ENCODE measurements around the gene TMEM123.

DNA sequence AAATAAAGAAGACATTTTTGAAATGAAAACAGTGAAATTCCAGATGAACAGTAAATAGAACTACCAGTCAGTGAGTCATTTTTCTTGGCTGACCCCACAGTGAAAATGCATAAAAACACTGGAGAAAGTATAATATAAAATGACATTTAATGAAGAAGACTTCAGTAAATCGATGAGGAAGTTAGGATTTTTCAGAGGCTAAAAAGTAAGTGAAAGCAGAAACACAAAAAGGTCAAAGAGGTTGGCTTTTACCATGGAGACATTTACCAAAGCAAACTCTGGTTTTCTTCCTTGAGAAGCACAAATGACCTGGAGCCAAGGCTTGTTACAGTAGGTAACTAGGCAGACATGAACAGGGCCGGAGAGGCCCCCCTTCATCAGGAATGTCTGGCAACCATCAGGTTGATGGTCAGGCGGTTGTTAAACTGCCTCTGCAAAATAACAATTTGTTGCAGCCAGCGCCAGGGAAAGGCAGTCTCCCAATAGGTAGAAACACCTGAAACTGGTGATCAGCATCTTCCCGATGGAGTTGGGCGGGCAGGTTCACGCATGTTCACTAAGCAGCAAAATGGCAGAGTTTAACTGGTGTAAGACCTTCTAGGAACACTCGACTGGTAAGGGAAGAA is 16.7 kb upstream of the TMEM123 start:
- TF ChIP-seq, protein P1, sequence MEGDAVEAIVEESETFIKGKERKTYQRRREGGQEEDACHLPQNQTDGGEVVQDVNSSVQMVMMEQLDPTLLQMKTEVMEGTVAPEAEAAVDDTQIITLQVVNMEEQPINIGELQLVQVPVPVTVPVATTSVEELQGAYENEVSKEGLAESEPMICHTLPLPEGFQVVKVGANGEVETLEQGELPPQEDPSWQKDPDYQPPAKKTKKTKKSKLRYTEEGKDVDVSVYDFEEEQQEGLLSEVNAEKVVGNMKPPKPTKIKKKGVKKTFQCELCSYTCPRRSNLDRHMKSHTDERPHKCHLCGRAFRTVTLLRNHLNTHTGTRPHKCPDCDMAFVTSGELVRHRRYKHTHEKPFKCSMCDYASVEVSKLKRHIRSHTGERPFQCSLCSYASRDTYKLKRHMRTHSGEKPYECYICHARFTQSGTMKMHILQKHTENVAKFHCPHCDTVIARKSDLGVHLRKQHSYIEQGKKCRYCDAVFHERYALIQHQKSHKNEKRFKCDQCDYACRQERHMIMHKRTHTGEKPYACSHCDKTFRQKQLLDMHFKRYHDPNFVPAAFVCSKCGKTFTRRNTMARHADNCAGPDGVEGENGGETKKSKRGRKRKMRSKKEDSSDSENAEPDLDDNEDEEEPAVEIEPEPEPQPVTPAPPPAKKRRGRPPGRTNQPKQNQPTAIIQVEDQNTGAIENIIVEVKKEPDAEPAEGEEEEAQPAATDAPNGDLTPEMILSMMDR (IDR thresholded peaks at IDR 0.05 in 8 of 11, conservative IDR thresholded peaks at IDR 0.05 in 3 of 11): no peak
- no peak for TF ChIP-seq POLR2A (IDR thresholded peaks at IDR 0.05)

Data from spleen (tissue), 7 donors.